Caco-2 (cell line): ENCODE measurements around the gene FOXP1. TPM values are rescaled to one million over a fixed set of nuclear protein-coding genes. Genes with fewer than 3 reads are reported as not detected.

Experiments used
- Bru-seq: library from RNA; stranded (reverse); fragments of 400-500 nt; gene quantifications from one replicate; lab custom pipeline; 2021; lab: Mats Ljungman, UMichigan
- BruChase-seq, 2 experiments: library from RNA; stranded (reverse); fragments of 400-500 nt; gene quantifications; one replicate each; lab custom pipeline; 2021; lab: Mats Ljungman, UMichigan
- BruUV-seq: library from RNA; stranded (reverse); fragments of 400-500 nt; replicated peaks from 2 replicates; lab custom pipeline; 2021; lab: Mats Ljungman, UMichigan
- CTCF ChIA-PET: fragments of 300-600 bp; sonication (Branson Sonifier 250); formaldehyde crosslinking; loops from one replicate; lab custom pipeline; 2022; ENCODE audit warnings: antibody characterized with exemption; lab: Charles Lee
- POLR2A ChIA-PET: fragments of 300-600 bp; sonication (Branson Sonifier 250); formaldehyde crosslinking; loops from one replicate; lab custom pipeline; 2022; ENCODE audit warnings: antibody characterized with exemption; lab: Charles Lee
- DNase-seq, 2 experiments: peaks; one replicate each; pipeline versions ENCODE4 v3.0.0 to v3.0.0-alpha.2; 2020 to 2022
- H3K27me3 ChIP-seq: replicated peaks from 2 replicates; pipeline ENCODE4 v1.6.0; 2011; ENCODE audit warnings: low read length; ENCODE audit not compliant: control insufficient read depth, insufficient read depth
- H3K36me3 ChIP-seq: 2 replicates; pipeline ENCODE4 v1.5.1; 2011; ENCODE audit warnings: low read length; ENCODE audit not compliant: control insufficient read depth, insufficient read depth
- H3K4me1 ChIP-seq: fragments of 250-450 bp; sonication (Bioruptor Pico); 2 replicates; pipeline ENCODE4 v1.5.1; 2020; ENCODE audit warnings: mild to moderate bottlenecking
- H3K4me3 ChIP-seq: 2 replicates; pipeline ENCODE4 v1.5.1; 2011; ENCODE audit warnings: low read depth, mild to moderate bottlenecking, control low read depth, low read length
- H3K9me3 ChIP-seq: fragments of 250-450 bp; sonication (Bioruptor Pico); 2 replicates; pipeline ENCODE4 v1.5.1; 2020; ENCODE audit warnings: mild to moderate bottlenecking, moderate library complexity
- H3K27ac Mint-ChIP-seq: one replicate; pipeline ENCODE4 v1.8.0; 2022; ENCODE audit warnings: mixed read lengths; ENCODE audit not compliant: unreplicated experiment
- H3K27me3 Mint-ChIP-seq: one replicate; pipeline ENCODE4 v1.8.0; 2022; ENCODE audit warnings: mixed read lengths; ENCODE audit not compliant: insufficient read depth, unreplicated experiment
- H3K36me3 Mint-ChIP-seq: one replicate; pipeline ENCODE4 v1.8.0; 2022; ENCODE audit warnings: mild to moderate bottlenecking, mixed read lengths; ENCODE audit not compliant: insufficient read depth, unreplicated experiment
- H3K4me1 Mint-ChIP-seq: one replicate; pipeline ENCODE4 v1.8.0; 2022; ENCODE audit warnings: low read depth, mixed read lengths; ENCODE audit not compliant: unreplicated experiment
- H3K4me3 Mint-ChIP-seq: one replicate; pipeline ENCODE4 v1.8.0; 2022; ENCODE audit warnings: mild to moderate bottlenecking, moderate library complexity, mixed read lengths; ENCODE audit not compliant: unreplicated experiment
- H3K9me3 Mint-ChIP-seq: one replicate; pipeline ENCODE4 v1.8.0; 2022; ENCODE audit warnings: mixed read lengths; ENCODE audit not compliant: unreplicated experiment
- CTCF ChIP-seq, 2 experiments: fragments of 200-600 bp in 1 of 2; IDR thresholded peaks; 1 replicate in 1 of 2; 2 replicates in 1 of 2; pipeline versions ENCODE4 v1.5.1 to v1.8.0; 2011 to 2022; ENCODE audit warnings: antibody characterized with exemption in 1 of 2, control low read depth in 1 of 2, inconsistent platforms in 1 of 2, low read depth in 1 of 2, low read length in 1 of 2, mild to moderate bottlenecking in 1 of 2, moderate library complexity in 1 of 2; ENCODE audit not compliant: insufficient read depth in 1 of 2, severe bottlenecking in 1 of 2, unreplicated experiment in 1 of 2
- intact Hi-C: fragments of 100-400 bp; cut with micrococcal nuclease; formaldehyde crosslinking; loops from one replicate; pipeline ENCODE4 v1.10.0; 2022; ENCODE audit not compliant: unreplicated experiment
- long read RNA-seq: library from polyadenylated mRNA; stranded (forward); transcript quantifications from one replicate; pipeline ENCODE4 v2.0.0, GENCODE V29; 2022
- total RNA-seq: library from RNA; stranded (reverse); gene quantifications from 2 replicates; pipeline ENCODE4 v1.2.3, GENCODE V29; 2022

FOXP1 gene
- total RNA-seq (131 and 155 TPM in 2 replicates), Bru-seq, nascent RNA (percentile 97 among the genes with signal in this experiment), BruChase-seq, experiment 1, labeled RNA remaining after a 2-hour chase (percentile 99 among the genes with signal in this experiment), BruChase-seq, experiment 2, labeled RNA remaining after a 6-hour chase (percentile 96 among the genes with signal in this experiment)
- long read RNA-seq, transcript FOXP1-271 (2 exons, 2,227 nt), result major isoform, 6 of 46 reads
- long read RNA-seq, partial matches to known transcripts, result 3 of 46 reads
- long read RNA-seq, other reads (novel, unspliced or antisense), result 34 of 46 reads

DNA sequence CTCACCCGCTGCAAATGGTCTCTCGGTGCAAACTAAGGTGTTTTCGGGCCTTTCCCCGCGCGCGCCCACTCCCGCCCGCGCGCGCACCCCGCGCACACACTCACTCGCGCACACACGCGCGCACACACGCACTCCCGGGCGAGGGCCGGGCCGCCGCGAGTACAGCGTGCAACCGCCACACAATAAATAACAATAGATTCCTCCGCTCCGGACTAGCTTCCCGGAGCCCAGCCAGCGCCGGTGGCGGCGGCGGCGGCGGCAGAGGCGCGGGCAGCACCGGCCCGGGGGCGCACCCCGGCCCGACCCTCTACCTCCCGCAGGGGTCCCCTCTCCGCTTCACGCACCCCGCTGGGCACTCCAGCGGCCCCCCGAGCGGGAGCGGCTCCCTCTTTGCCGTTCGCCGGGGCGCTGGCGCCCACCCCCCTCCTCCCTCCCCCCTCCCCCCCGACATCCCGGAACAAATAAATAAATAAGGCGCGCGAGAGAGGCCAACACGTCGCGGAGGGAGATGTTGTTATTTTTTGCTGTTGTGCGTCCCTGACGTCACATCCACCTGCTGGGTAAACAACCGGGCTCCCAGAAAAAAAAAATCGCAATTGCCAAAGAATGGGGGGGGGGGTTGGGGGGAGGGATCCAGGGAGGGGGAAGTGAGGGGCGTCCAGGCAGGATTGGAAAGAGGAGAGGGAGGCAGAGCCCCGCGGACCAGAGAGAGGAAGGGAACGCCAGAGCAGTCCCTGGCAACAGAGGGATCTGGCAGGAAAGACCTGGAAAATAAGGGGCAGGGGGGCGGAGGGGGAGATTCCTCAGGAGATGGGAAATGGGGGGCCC, at the start of gene FOXP1:
Gene FOXP1 (minus strand): TSS at position 163 of the 828 bp plus-strand sequence. CDS start 385,347 bp downstream, outside the sequence.
- intact Hi-C loops, result loop anchor here (1.0 to 10.0 kb wide), 7 partner anchors 131 to 1049 kb away; no protein-coding TSS in a partner anchor
- Mint-ChIP-seq H3K27me3 (no peaks in the 10 kb centered on the region), H3K36me3 (peaks cover 22% of the 10 kb centered on the region), H3K27ac (peak within 1 kb of the TSS; percentile 90), H3K4me3 (peak within 1 kb of the TSS; percentile 91), H3K9me3 (no peaks in the 10 kb centered on the region), H3K4me1 (peaks cover 18% of the 10 kb centered on the region)
- Histone ChIP-seq H3K4me3 (peak within 1 kb of the TSS; percentile 77), H3K36me3 (no peaks in the 10 kb centered on the region), H3K27me3 (no peaks in the 10 kb centered on the region), H3K4me1 (peaks cover 13% of the 10 kb centered on the region), H3K9me3 (no peaks in the 10 kb centered on the region; the same call in 1 of the 2 replicates)
- no TSS peak for BruUV-seq
- peak; percentile 60 to 64 for DNase-seq
- POLR2A ChIA-PET, result interaction anchor here (1.0 kb wide), 1 partner anchor 376 kb away, joined by 3 read pairs; no protein-coding TSS in a partner anchor
- CTCF ChIA-PET, result interaction anchor here (1.4 kb wide), 1 partner anchor 74 kb away, joined by 5 read pairs; no protein-coding TSS in a partner anchor
- no peak for TF ChIP-seq CTCF (IDR thresholded peaks at IDR 0.05; ENCODE audit: insufficient read depth in 1 of 2, low read depth in 1 of 2, low read length in 1 of 2, severe bottlenecking in 1 of 2, unreplicated experiment in 1 of 2)

DNA sequence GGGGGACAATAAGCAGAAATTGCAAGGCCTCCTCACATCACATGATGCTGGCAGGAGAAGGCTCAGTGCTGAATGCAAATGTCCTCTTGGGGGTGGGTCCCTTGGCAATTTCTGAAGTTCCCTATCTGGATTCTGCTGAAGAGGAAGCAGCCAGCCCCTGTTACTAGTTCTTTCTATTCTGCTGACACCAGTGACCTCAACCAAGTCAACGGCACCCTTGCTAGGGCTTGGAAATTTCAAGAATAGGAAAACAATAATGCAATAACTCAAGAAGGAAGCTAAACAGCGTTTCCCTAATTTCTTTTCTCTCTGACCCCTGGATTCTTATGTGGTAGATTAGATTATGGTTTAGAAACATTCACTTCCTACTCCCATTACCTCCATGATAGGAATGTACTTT, 46.2 kb upstream of the FOXP1 start:
- H3K27me3 Mint-ChIP-seq, result no peaks in the 10 kb centered on the region
- H3K4me1 ChIP-seq, result no peaks in the 10 kb centered on the region
- H3K36me3 Mint-ChIP-seq, result no peaks in the 10 kb centered on the region
- H3K4me3 Mint-ChIP-seq, result no peak overlapping the region
- no peak overlapping the region for H3K27ac Mint-ChIP-seq
- H3K36me3 ChIP-seq, result no peaks in the 10 kb centered on the region
- H3K9me3 Mint-ChIP-seq, result peaks cover 8% of the 10 kb centered on the region
- H3K9me3 ChIP-seq, result no peaks in the 10 kb centered on the region
- TF ChIP-seq CTCF (IDR thresholded peaks at IDR 0.05; ENCODE audit: insufficient read depth in 1 of 2, low read depth in 1 of 2, low read length in 1 of 2, severe bottlenecking in 1 of 2, unreplicated experiment in 1 of 2), result no peak
- CTCF ChIA-PET, result no interaction called here
- H3K4me3 ChIP-seq, result no peak overlapping the region
- POLR2A ChIA-PET, result no interaction called here
- intact Hi-C loops, result no loop called here
- no peak for DNase-seq
- H3K27me3 ChIP-seq, result no peaks in the 10 kb centered on the region
- no peaks in the 10 kb centered on the region for H3K4me1 Mint-ChIP-seq
- no TSS peak for BruUV-seq

- no peak for TF ChIP-seq CTCF (IDR thresholded peaks at IDR 0.05; ENCODE audit: insufficient read depth in 1 of 2, low read depth in 1 of 2, low read length in 1 of 2, severe bottlenecking in 1 of 2, unreplicated experiment in 1 of 2)
- no TSS peak for BruUV-seq
- Mint-ChIP-seq H3K4me3 (no peak overlapping the region), H3K36me3 (no peaks in the 10 kb centered on the region), H3K4me1 (no peaks in the 10 kb centered on the region), H3K27ac (no peak overlapping the region), H3K27me3 (no peaks in the 10 kb centered on the region), H3K9me3 (peaks cover 8% of the 10 kb centered on the region)
- intact Hi-C loops, result no loop called here
- Histone ChIP-seq H3K27me3 (no peaks in the 10 kb centered on the region), H3K9me3 (no peaks in the 10 kb centered on the region), H3K36me3 (no peaks in the 10 kb centered on the region), H3K4me1 (no peaks in the 10 kb centered on the region), H3K4me3 (no peak overlapping the region)
- ChIA-PET POLR2A (no interaction called here), CTCF (no interaction called here)
- no peak for DNase-seq
Measured at GRCh38 chr3:71629289-71629688, 45.8 kb upstream of the FOXP1 start.
